ENCODE results near the gene ZFP62.

ZFP62 gene

GRCh38 chr5:180852495-180852894, 8.6 kb downstream of the ZFP62 start:
- no peak for DNase-seq (ENCODE audit: extremely low read depth, low read depth)
- TF ChIP-seq, protein P1, sequence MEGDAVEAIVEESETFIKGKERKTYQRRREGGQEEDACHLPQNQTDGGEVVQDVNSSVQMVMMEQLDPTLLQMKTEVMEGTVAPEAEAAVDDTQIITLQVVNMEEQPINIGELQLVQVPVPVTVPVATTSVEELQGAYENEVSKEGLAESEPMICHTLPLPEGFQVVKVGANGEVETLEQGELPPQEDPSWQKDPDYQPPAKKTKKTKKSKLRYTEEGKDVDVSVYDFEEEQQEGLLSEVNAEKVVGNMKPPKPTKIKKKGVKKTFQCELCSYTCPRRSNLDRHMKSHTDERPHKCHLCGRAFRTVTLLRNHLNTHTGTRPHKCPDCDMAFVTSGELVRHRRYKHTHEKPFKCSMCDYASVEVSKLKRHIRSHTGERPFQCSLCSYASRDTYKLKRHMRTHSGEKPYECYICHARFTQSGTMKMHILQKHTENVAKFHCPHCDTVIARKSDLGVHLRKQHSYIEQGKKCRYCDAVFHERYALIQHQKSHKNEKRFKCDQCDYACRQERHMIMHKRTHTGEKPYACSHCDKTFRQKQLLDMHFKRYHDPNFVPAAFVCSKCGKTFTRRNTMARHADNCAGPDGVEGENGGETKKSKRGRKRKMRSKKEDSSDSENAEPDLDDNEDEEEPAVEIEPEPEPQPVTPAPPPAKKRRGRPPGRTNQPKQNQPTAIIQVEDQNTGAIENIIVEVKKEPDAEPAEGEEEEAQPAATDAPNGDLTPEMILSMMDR (IDR thresholded peaks at IDR 0.05; ENCODE audit: low read depth, low read length), result no peak

DNA sequence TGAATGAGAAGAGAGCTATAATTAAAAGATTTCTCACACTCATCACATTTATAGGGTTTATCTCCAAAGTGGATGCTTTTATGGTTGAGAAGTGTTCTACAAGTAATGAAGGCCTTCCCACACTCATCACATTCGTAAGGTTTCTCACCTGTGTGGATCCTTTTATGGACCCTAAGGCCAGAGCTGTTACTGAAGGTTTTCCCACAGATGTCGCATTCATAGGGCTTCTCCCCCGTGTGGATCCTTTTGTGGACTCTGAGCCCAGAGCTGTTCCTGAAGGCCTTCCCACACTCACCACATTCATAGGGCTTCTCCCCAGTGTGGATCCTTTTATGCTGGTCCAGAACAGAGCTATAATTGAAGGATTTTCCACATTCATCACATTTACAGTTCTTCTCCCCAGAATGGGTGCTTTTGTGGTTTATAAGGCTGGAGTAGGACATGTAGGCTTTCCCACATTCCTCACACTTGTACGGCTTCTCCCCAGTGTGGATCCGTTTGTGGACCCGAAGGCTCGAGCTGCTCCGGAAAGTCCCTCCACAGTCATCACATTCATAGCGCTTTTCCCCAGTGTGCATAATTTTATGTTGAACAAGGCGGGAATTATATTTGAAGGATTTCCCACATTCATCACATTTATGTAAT, 10.5 kb downstream of the ZFP62 start:
- TF ChIP-seq, protein P1 (IDR thresholded peaks at IDR 0.05; ENCODE audit: low read depth, low read length), result no peak
- DNase-seq (ENCODE audit: extremely low read depth, low read depth), result no peak

GRCh38 chr5:180849827-180850226, 11.2 kb downstream of the ZFP62 start:
- TF ChIP-seq, protein P1 (IDR thresholded peaks at IDR 0.05; ENCODE audit: low read depth, low read length), result no peak
- no peak for DNase-seq (ENCODE audit: extremely low read depth, low read depth)

GRCh38 chr5:180848878-180849277, 12.2 kb downstream of the ZFP62 start:
- DNase-seq (ENCODE audit: extremely low read depth, low read depth), result no peak
- TF ChIP-seq, protein P1 (IDR thresholded peaks at IDR 0.05; ENCODE audit: low read depth, low read length), result no peak

GRCh38 chr5:180848265-180848664, 12.8 kb downstream of the ZFP62 start:
- no peak for DNase-seq (ENCODE audit: extremely low read depth, low read depth)
- TF ChIP-seq, protein P1 (IDR thresholded peaks at IDR 0.05; ENCODE audit: low read depth, low read length), result no peak

DNA sequence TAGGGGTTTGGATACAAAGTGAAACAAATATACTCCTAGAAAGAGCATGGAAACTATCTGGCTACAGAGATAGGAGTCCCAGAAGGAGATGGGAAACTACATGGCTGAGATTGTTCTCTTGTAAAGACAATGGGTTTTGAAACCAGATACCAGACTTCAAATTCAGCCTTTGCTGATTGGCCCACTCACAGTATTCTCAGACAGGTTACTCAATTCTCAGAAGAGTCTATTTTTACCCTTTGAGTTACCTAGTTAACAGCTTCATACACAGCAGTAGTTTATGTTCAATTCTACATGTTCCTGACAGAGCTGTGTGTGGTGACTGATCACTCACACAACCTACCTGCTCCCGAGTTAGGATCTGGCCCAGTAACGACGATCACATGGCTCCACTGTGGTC, 14.1 kb downstream of the ZFP62 start:
- TF ChIP-seq, protein P1 (IDR thresholded peaks at IDR 0.05; ENCODE audit: low read depth, low read length), result no peak
- DNase-seq (ENCODE audit: extremely low read depth, low read depth), result no peak

DNA sequence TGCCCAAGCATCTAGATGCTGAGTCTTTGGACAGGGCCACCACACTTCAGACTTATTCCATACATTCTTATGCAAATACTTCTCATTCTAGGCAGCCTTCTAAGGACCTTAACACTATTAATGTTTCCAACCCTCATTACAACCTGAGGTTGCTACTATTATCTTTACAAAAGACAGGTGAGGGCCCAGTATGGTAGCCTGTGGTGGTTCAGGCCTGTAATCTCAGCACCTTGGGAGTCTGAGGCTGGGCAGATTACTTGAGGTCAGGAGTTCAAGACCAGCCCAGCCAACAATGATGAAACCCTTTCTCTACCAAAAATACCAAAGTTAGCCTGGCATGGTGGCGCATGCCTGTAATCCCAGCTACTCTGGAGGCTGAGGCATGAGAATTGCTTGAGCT, 16.2 kb downstream of the ZFP62 start:
- no peak for DNase-seq (ENCODE audit: extremely low read depth, low read depth)
- TF ChIP-seq, protein P1 (IDR thresholded peaks at IDR 0.05; ENCODE audit: low read depth, low read length), result no peak
